Myocyte (in vitro differentiated cells): ENCODE data around the gene PM20D1. TPM values are rescaled to one million over a fixed set of nuclear protein-coding genes. Genes with fewer than 3 reads are reported as not detected.
"Not testable (repeated sequence)": the region's sequence is repeated elsewhere in the genome, so short reads cannot be mapped to it uniquely, and the experiment has no call there.

Source experiments
- DNase-seq: peaks from one replicate; pipeline ENCODE4 v3.0.0-alpha.2; 2012; ENCODE audit warnings: low read depth
- total RNA-seq: library from RNA; depleted of rRNA; stranded (reverse); fragments of >200 nt; gene quantifications from 2 replicates; pipeline ENCODE4 v1.2.3, GENCODE V29; 2014

PM20D1 gene
- total RNA-seq, 1 donor from 2014 or later, result not detected

DNA sequence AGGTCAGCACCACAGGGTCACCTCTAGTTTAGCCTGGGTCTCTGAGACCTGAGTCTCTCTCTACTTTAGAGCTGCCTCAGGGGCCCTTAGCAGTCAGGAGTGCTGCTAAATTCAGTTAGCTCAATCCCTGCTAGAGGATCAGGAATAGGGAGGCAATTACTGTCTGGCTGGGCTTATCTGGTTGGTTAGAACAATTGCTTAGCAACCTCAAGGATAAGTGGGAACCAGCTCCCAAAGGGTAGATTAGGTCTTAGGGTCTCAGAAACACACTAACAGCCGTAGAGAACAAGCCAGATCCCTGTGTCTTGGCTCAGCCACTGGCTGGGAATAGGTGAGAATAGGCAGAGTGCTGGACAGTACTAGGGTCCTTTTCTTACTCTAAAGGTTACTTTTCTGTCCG is 7.7 kb downstream of the PM20D1 start:
- no peak for DNase-seq

DNA sequence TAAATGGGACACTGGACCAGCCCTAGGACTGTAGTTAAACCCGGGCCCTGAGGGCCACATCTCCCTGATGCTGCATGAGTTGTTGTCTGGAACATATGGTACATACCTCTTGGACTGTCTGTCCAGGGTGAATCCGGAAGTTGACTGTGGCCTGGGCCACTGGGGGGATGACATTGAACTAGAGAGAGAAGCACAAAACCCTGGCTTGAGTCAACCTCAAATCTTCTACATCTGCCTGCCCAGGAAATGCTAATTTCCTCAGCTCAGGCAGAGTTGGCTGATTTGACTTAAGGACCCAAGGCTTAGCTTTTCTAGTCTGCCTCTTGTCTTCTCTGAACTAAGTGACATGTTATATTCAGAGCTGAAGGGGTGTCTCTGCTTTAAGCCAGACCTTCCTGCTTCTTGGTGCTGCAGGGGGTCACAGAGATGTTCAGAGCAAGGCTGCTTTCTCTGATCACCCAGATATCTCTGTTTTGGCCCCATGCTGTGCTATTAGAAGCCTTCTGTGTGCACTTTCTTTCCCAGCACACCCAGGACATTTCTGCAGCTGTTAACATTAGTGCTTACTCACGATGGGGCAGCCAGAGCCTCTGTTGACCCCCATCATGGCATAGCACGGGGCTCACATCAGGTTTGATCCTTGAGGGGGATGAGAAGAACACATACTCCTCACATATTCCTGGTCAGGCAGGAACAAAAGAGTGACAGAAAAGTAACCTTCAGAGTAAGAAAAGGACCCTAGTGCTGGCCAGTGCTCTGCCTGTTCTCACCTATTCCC is 9.6 kb downstream of the PM20D1 start:
- DNase-seq, result peak; percentile 40

DNA sequence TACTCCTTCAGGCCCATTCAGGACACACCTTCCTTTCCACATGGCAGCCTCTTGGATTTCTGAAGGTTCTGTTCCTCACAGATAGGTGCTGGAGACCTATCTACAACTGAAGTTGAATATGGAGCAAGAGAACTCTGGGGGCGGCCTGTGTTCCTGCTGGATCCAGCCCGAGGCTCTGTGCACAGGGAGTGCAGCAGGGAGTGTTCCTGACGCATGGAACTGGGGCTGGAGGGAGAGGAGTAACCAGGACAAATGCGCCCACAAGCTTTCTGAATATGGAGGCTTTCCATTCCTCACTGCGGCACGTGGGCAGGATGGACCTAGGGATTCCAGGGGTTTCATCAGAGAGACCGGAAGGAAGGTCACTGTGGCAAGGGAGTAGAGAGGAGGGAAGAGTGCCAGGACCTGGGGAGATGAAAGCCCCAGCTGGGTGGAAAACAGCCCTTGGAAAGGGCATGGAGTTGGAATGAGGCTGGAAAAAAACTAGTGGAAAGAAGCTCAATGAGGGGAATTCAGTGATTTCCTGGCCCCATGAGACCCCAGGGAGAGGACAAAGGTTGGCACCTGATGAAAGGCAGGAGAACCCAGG is 12.5 kb downstream of the PM20D1 start:
- DNase-seq, result no peak

DNA sequence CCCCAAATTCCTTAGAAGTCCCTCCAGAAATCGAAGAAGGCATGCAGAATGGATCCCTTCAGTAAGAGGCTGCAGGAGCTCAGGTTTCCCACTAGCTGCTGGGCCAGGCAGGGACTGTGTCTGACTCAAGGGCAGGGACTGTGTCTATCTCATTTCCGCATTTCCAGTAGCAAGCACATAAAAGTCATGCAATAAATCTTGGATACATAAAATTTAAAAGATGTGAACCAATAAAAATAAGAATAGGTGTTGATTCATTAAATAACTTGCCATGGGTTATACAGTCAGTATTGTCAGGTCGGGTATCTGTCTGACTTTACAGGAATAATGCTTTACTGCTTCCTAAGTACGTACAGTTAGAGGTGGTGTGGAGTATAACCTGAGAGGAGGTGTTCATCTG is 15.2 kb downstream of the PM20D1 start:
- no peak for DNase-seq

DNA sequence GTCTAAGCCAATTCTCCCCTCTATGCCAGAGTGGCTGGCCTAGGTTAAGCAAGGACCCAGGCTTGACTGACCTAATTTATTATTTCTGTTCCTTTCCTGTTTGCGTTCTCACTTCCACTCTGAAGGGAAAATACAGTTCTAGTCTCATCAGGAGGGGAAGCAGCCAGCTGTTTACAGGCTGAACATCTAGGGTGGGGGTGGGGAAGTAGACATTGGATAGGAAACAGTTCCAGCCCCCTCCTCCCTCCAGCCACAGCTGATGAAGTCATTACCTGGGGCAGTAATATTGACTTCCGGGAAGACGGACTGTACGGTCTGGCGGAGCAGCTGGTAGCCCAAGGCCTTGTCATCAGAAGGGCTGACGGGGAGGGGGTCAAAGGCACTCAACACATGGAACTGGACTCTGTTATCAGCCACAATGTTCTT is 17.6 kb downstream of the PM20D1 start:
- no peak for DNase-seq

DNA sequence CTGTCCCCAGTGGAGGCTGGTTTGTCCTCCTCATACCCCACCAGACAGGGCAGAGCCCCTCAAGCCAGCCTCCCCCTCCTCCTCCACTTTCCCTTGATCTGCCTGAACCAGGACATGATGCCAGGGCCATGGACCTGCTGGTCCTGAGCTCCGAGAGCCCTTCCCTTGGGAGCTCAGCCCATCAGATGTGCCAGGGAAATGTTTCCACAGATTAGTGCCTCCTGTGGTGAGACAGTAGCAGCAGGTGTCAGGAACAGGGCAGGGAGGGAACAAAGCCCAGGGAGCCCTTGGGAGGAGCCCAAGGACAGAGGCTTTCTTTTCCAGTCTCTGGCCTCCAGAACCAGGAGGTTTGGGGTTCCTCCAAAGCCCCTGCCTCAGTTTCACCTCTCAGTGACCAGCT is 22.3 kb downstream of the PM20D1 start:
- peak; percentile 67 for DNase-seq

DNA sequence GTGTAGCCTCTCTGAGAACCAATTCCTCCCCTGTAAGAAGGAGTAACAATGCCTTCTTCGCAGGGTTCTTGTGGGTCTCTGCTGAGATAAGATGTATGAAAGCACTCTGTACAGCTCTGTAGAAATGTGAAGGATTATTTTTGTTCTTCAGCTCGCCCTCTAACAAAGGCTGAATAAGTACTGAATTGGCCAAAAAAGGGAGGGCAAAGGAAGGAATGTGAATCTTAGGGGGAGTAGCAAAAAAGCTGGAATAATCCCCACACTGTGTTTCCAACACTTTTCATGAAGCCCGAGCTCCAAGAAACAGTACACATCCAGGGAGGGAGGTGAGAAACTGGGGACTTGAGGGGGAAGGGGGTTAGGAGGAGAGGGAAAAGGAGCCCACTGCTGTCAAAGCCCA is 22.9 kb downstream of the PM20D1 start:
- no peak for DNase-seq

DNA sequence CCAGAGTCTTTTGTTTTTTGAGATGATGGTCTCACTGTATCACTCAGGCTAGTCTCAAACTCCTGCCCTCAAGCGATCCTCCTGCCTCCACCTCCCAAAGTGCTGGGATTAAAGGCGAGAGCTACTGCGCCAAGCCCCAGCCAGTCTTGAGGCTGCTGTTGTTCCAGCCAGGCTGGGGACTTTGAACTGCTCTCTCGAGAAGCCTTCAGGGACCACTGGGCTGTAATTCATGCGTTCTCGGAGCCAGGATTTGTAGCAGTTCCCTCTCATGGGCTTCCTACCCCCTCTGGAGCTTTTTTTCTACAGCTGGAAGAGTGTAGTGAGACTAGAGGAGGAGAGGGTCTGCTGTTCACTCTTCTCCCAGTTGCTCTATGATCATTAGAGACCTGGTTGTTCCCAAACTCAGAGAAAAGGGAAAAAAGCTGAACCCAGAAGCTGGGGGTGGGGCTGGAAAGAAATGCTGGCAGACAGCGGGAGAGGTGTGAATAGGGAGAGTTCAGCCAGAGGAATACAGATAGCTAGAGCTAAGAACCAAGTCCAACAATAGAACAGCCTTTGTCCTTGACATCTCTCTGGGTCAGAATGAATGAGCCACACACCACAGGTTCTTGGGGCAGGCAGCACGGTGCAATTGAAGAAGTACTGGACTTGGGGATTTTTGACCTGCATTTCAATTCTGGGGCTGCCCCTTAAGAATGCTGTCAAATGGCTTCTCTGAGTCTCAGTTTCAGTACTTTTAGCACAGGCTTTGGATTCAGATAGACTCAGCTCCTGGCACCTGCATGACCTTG is 23.7 kb downstream of the PM20D1 start:
- DNase-seq, result no peak

DNA sequence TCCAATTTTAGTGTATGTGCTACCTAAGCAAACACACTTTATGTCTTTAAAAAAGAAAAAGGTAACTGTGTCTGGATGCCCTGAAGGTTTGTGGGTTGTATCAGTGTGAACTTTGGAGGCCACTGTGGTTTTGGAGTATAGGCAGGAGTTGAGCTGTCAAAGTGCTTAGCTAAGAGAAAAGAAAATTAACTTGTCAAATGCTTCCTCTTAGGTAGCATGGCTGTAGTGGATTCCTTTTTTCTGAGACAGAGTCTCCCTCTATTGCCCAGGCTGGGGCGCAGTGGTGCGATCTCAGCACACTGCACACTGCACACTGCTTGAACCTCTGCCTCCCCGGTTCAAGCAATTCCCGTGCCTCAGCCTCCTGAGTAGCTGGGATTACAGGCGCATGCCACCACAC is 25.8 kb downstream of the PM20D1 start:
- DNase-seq, result no peak

DNA sequence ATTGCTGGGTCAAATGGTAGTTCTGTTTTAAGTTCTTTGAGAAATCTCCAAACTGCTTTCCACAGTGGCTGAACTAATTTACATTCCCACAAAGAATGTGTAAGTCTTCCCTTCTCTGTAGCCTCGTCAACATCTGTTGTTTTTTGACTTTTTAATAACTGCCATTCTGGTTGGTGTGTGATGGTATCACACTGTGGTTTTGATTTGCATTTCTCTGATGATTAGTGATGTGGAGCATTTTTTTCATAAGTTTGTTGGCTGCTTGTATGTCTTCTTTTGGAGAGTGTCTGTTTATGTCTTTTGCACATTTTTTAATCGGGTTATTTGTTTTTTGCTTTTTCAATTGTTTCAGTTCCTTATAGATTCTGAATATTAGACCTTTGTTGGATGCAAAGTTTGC is 26.7 kb downstream of the PM20D1 start:
- DNase-seq, result not testable (repeated sequence)

DNA sequence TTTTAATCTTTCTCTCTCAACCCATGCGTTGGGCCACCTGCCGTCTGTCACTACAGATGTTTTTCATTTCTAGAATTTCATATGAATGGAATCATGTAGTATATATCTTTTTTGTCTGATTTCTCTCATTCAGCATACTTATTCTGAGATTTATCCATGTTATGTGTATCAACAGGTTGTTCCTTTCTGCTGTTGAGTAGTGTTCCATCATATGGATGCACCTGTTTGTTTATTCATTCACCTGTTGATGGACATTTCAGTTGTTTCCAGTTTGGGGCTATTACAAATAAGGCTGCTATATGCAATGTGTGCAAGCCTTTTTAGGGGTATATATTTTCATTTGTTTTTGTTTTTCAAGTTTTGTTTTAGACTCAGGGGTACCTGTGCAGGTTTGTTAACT is 27.5 kb downstream of the PM20D1 start:
- DNase-seq, result no peak

DNA sequence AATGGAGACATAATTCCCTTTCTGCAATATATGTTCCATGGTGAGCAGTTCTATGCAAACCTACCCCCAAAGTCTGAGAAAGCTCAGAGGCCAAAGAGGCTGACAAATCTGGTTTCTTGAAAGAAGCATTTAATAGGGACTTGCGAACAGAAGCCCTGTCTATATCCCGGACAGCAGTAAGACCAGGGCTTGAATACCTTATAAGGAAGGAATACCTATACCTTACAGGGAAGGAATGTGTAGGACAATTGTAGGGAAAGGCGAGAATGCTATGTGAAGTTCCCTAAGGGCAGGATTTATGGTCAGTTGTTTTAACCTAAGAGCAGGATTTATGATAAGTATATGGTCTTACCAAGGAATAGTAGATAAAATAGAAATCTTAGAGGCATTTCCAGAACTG is 31.9 kb downstream of the PM20D1 start:
- no peak for DNase-seq

DNA sequence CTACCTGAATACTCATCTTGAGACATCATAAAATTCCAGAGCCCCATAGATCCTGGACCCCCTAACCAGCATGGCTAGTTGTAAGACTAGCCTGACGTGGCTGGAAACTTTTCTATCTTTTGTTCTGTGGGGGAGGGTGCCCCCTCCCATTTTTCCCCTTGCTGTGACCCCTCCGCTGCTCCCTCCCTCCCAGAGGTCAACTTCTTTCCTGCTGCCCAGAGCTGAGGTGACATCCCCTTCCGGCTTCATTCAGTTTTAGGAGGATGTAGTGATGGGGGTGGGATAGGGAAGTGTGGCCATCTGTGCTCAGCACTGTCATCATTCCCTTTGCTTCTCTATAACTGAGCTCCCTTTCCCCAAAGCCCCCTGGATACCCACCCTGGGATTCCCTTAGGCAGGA is 32.6 kb downstream of the PM20D1 start:
- DNase-seq, result no peak

DNA sequence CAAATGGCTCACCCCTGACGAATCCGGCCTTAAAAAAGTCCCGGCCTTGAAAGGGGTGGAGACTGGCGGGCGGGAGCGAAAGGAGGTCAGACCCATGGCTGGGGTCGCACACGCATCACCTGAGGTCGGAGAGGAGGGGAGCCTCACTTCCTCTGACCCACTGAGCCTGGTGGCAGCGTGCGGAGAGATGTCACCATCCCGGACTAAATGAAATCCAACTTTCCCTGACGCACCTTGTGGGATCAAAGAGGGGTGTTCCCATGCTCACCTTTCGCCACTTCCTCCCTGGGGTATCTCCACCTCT is 36.2 kb downstream of the PM20D1 start:
- DNase-seq, result no peak

DNA sequence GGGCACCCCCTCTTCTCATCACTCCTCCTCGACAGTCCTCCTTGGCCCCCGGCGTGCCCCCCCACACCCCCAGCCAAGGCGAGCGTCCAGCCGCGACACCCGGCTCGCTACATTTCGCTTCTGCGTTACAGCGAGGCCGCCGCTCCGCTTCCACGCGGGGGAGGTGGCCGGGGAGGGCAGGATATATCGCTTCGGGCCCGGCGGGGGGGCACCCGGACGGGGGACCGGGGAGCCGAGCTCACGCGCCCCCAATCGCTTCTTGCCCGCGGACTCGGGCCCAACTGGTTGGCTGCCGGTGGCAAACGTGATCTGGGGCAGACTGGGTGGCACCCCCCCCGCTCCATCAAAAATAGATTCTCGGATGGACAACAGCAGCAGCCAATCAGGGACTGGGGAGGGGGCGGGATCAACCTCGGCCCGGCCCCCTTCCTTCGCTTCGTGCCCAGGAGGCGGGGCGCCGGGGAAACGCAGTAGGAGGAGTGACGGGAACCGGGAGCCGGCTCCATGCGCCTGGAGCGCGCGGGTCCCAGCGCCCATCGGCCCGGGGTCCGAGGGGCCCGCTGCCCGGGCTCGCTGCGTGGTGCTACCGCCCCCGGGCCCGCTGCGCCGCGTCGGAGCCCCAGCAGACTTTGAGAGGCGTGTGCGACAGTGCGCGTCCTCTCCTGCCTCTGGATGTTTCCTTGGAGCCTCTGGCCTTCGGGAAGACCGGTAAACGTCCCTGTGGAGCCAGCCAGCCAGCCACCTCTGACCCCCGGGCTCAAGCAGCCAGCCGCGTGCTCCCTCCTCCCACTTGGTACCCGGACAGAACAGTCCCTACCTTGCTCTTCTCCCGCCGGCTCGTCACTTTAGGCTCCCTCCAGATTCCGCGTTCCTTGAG is 36.8 kb downstream of the PM20D1 start, which contains the start of gene SLC41A1:
Gene SLC41A1, minus strand, starts transcription at position 321 of the 877 bp plus-strand sequence. CDS start 2,757 bp downstream, outside the sequence.
- DNase-seq, result peak; percentile 96

DNA sequence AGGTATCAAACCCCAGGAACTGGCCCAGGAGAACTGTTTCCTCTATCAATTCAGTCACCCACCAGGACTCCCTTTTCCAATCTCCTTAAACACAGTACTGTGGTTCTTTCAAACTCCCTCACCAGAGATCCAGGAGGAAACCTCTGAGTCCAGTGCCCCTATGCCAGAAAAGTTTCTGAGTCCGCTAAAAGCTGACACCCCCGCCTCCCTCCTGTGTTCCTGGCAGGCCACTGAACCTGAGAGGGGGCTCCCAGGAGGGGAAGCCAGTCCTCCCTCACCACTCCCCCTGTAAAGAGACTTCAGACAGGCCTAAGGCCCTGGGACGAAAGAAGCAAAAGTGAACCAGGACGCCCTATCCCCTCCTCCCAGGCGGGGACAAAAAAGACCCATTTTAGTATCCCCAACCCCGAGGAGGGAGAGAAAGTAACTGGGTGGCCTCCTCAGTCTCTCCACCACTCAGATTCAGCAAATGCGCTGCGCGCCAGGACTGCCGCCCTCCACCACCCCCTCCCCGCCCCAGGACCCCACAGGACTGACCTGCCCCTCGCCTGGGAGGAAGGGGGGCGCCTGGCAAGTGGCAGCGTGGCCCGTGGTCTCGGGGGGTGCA is 37.6 kb downstream of the PM20D1 start:
- peak; percentile 41 for DNase-seq

DNA sequence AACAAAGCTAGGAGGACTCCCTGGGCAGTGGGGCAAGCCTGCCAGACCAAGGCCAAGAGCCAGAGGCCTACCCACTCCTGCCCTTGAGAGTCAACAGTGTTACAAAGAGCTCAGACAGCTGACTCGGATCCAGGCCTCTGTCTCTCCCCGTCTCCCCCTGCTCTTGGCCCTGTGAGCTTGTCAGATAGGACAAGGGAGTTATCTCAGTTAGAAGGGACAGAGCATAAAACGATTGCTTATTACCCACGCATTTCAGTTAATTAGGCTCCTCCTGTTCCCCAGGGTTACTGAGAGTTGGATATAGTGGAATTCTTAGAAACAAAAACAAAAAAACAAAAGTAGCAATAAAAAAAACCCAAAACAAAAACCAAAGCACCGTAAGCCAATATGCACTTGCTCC is 38.3 kb downstream of the PM20D1 start:
- peak; percentile 72 for DNase-seq

DNA sequence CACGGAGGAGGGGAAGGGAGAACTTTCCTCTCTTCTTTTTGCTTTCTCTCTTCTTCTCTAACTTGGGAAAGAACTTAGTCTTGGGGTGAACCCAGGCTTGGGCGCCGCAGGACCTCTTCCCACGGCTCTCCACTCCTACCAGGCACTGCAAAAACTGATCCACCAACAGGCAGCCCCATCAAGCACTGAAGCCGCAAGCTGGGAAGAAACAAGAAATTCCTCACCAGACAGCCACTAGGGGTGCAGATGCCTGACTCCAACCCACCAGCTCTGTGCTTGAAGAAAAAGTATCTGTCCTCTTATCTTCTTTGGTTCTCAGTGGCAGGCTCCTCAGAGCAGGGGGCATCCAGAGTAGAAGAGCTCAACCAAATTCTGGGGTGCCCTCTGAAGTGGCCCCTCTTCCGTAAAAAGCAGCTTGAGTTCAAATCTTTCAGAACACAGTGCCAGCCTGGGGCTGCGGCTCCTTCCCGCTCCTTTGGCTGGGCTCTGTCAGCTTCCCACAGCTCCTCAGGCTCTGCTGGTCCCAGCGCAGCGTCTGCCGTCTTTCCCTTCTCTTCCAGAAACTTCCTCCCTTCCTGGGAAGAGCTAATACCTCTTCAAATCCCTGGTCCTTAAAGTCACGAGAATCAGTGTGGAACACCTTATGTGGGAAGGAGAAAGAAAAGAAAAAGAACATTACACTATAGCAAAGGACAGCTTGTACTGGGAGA is 39.3 kb downstream of the PM20D1 start:
- DNase-seq, result no peak

DNA sequence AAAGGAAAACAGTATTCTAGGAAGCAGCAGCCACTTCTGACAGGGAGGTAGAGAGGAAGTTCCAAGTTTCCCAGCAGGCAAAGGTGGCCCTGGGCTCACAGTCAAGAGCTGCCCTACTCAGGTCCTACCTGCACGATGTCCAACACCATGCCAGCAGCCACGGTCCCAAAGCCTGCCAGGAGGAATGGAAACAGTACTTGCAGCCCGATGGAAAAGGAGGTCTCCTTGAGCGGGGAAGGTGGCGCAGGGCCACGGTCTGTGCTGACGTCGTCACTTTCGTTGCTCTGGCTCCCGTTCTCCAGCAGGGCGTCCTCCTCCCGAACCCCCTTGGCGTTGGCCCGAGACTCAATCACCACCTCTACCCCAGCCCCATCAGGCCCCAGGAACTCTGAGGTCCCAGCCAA is 40.0 kb downstream of the PM20D1 start:
- DNase-seq, result no peak

DNA sequence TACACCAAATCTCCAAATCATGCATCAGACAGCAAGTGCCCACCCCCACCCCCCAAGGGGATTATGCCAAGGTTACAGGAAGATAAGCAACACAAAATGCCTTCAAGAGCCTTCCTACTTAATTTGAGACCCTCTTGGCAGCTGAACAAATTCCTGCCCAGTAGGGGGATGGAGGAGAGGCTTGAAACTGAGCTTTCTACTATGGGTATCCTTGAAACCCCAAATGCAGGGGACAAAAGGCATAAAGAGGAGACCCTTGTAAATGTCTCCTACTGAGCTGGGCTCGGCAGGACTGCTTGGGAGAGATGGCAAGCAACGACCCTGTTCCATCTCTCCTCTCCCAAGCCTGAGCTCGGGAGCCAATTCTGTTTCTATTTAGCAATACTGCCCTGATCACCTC is 40.5 kb downstream of the PM20D1 start:
- DNase-seq, result no peak
